ENCODE data around the gene UBE3A.

DNA sequence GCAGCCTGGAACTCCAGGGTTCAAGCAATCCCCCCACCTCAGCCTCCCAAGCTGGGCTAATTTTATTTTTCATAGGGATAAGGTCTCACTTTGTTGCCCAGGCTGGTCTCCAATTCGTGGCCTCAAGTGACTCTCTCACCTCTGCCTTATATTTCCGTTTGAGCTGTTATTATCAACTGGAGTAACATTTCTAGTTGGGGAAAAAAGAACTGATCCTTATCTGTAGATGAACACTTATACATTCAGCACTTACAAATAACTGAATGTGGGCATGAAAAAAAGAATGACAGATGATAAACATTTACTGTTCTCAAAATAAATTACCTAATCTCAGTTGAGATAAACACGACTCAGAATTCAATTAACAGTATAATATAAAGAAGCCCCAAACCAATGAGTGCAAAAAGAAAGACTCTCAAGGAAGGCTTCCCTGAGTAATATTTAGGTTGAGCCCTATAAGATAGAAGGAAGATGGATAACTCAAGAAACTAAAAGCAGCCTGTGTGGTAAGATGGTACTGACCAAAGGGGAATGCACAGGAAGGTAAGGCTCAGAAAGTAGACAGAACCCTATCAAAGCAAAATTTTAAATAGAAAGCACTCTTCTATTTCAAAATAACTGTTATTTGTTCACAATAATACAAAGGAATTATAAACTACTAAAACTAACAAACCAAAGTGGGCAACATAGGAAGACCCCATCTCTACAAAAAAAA, 11.8 kb downstream of the UBE3A start:
- no peak for TF ChIP-seq POLR2AphosphoS5 (IDR thresholded peaks at IDR 0.05; ENCODE audit: low read depth)
- TF ChIP-seq, protein P1, sequence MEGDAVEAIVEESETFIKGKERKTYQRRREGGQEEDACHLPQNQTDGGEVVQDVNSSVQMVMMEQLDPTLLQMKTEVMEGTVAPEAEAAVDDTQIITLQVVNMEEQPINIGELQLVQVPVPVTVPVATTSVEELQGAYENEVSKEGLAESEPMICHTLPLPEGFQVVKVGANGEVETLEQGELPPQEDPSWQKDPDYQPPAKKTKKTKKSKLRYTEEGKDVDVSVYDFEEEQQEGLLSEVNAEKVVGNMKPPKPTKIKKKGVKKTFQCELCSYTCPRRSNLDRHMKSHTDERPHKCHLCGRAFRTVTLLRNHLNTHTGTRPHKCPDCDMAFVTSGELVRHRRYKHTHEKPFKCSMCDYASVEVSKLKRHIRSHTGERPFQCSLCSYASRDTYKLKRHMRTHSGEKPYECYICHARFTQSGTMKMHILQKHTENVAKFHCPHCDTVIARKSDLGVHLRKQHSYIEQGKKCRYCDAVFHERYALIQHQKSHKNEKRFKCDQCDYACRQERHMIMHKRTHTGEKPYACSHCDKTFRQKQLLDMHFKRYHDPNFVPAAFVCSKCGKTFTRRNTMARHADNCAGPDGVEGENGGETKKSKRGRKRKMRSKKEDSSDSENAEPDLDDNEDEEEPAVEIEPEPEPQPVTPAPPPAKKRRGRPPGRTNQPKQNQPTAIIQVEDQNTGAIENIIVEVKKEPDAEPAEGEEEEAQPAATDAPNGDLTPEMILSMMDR (IDR thresholded peaks at IDR 0.05; ENCODE audit: insufficient read depth, low read length) = no peak
- TF ChIP-seq, protein P2, sequence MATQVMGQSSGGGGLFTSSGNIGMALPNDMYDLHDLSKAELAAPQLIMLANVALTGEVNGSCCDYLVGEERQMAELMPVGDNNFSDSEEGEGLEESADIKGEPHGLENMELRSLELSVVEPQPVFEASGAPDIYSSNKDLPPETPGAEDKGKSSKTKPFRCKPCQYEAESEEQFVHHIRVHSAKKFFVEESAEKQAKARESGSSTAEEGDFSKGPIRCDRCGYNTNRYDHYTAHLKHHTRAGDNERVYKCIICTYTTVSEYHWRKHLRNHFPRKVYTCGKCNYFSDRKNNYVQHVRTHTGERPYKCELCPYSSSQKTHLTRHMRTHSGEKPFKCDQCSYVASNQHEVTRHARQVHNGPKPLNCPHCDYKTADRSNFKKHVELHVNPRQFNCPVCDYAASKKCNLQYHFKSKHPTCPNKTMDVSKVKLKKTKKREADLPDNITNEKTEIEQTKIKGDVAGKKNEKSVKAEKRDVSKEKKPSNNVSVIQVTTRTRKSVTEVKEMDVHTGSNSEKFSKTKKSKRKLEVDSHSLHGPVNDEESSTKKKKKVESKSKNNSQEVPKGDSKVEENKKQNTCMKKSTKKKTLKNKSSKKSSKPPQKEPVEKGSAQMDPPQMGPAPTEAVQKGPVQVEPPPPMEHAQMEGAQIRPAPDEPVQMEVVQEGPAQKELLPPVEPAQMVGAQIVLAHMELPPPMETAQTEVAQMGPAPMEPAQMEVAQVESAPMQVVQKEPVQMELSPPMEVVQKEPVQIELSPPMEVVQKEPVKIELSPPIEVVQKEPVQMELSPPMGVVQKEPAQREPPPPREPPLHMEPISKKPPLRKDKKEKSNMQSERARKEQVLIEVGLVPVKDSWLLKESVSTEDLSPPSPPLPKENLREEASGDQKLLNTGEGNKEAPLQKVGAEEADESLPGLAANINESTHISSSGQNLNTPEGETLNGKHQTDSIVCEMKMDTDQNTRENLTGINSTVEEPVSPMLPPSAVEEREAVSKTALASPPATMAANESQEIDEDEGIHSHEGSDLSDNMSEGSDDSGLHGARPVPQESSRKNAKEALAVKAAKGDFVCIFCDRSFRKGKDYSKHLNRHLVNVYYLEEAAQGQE (IDR thresholded peaks at IDR 0.05; ENCODE audit: insufficient replicate concordance, low read depth) = no peak
- no peak for TF ChIP-seq GABPA (IDR thresholded peaks at IDR 0.05; ENCODE audit: low read depth)
- no peak for TF ChIP-seq SPI1 (IDR thresholded peaks at IDR 0.05; ENCODE audit: borderline replicate concordance, low read depth)
